ENCODE measurements around the gene HSF5.

- TF ChIP-seq CTCF (IDR thresholded peaks at IDR 0.05) (no peak), POLR2A (IDR thresholded peaks at IDR 0.05) (no peak)
Observed at GRCh38 chr17:58492238-58493121, 4.3 kb upstream of the HSF5 start.
